Measurements from ENCODE around the gene MOBP.

MOBP gene

DNA sequence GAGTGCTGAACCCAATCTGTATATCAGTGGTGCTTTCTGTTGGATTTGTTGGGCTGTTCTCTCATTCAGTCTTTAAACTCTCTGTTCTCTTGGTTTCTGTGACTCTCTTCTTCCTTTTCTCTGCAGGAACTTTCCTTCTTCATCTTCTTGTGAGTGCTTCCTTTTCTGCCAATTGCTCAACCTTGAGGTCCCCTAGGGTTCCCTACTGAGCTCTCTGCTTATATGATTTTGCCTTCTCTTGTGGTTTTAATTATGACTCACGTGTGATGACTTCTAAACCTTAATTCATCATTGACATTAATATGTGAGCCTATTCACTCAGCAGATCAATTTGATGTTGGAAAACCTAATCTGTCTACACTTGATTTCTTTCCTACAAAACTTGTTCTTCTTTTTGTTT is 39.4 kb downstream of the MOBP start:
- H3K9me3 ChIP-seq: no peaks in the 10 kb centered on the region
- H3K27me3 ChIP-seq: peaks cover 39% of the 10 kb centered on the region
- H3K27ac ChIP-seq: no peak overlapping the region
- no peaks in the 10 kb centered on the region for H3K36me3 ChIP-seq
- H3K4me3 ChIP-seq (ENCODE audit: low read depth in 1 of 2, low read length in 1 of 2): no peak overlapping the region
- TF ChIP-seq, protein P1, sequence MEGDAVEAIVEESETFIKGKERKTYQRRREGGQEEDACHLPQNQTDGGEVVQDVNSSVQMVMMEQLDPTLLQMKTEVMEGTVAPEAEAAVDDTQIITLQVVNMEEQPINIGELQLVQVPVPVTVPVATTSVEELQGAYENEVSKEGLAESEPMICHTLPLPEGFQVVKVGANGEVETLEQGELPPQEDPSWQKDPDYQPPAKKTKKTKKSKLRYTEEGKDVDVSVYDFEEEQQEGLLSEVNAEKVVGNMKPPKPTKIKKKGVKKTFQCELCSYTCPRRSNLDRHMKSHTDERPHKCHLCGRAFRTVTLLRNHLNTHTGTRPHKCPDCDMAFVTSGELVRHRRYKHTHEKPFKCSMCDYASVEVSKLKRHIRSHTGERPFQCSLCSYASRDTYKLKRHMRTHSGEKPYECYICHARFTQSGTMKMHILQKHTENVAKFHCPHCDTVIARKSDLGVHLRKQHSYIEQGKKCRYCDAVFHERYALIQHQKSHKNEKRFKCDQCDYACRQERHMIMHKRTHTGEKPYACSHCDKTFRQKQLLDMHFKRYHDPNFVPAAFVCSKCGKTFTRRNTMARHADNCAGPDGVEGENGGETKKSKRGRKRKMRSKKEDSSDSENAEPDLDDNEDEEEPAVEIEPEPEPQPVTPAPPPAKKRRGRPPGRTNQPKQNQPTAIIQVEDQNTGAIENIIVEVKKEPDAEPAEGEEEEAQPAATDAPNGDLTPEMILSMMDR (IDR thresholded peaks at IDR 0.05): no peak
- no peaks in the 10 kb centered on the region for H3K4me1 ChIP-seq (ENCODE audit: control insufficient read depth in 1 of 2, insufficient read depth in 1 of 2, low read depth in 1 of 2, low read length in 1 of 2)

DNA sequence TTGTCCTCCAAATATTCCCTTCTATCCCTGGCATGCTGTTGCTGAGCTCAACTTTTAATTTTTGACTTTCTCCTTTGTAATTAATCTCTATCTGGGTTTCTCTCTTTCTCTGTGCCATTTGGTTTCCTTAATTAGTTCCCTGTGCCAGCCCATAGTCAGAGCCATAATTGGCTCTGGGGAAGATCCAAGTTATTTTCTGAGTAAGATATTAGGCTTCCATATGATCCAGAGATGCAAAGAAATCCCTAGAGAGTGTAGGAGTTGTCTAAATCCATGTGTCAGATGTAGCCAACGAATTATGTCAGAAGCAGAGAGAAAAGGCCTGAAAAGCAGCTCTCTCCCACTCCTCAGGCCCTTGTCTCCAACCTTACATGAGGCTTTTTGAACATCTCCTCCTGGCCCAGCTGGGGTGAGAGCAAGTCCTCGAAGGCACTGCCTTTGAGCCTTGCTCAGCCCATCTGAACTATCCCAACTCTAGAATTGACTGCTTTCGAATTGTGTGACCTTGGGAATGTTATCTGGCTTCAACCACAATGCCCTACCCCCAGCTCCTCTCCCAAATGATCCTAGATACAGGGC is 46.4 kb downstream of the MOBP start:
- Histone ChIP-seq H3K27me3 (no peaks in the 10 kb centered on the region), H3K4me3 (ENCODE audit: low read depth in 1 of 2, low read length in 1 of 2) (no peak overlapping the region), H3K27ac (no peak overlapping the region), H3K4me1 (ENCODE audit: control insufficient read depth in 1 of 2, insufficient read depth in 1 of 2, low read depth in 1 of 2, low read length in 1 of 2) (no peaks in the 10 kb centered on the region), H3K9me3 (no peaks in the 10 kb centered on the region), H3K36me3 (no peaks in the 10 kb centered on the region)
- TF ChIP-seq, protein P1 (IDR thresholded peaks at IDR 0.05): no peak

DNA sequence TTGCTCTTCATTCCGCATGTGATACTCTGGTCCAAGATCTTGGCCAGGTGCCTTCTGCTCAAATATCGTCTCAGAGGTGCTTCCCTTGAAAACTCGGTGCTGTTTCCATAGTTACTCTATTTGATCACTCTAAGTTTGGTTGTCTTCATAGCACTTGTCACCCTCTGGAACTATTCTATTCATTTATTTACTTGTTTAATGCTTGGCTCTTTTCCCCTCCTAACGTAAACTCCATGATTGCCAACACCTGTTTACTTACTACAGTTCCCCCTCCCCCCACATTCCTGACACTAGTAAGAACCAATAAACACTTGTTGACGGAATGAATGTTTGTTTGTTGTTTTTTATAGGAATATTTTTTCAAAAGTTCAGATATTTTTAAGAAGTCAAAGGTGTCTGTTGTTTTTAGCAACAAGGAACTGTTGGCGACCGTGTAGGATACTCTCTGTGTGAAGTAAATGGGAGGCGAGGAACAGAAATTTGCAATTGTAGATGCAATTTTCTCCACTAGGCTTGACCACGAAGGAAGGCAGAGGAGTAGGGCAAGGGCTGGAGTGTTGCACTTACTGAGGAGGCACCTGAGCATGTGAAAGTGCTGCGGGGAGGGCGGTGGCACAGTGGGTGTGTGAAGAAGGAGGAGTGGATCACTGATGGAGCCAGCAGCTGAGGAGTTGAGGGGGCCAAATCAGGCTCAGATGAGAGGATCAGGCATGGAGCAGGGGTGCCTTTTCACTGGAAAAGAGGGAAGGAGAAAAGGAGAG is 48.4 kb downstream of the MOBP start:
- Histone ChIP-seq H3K36me3 (no peaks in the 10 kb centered on the region), H3K27ac (no peak overlapping the region), H3K4me1 (ENCODE audit: control insufficient read depth in 1 of 2, insufficient read depth in 1 of 2, low read depth in 1 of 2, low read length in 1 of 2) (no peaks in the 10 kb centered on the region), H3K4me3 (ENCODE audit: low read depth in 1 of 2, low read length in 1 of 2) (no peak overlapping the region), H3K27me3 (no peaks in the 10 kb centered on the region), H3K9me3 (no peaks in the 10 kb centered on the region)
- TF ChIP-seq, protein P1 (IDR thresholded peaks at IDR 0.05): no peak

DNA sequence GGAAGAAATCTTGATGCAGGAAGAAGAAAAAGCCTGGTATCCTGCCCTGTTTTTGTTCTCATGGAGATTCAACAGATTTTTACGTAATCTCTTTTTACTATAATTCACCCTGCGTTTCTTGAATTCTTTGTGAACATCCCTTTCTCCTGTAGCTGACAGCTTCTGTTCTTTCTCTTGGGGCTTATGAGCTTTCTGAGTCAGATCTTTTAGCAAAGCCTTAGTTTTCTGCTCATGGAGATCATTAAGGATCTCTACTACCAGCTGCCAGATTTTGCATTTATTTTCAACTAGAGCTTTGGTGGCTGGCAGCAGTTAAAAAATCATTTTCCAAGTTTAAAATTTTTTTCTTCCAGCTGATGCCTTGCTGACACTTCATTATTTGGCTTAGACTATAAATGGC is 51.6 kb downstream of the MOBP start:
- H3K36me3 ChIP-seq: no peaks in the 10 kb centered on the region
- no peaks in the 10 kb centered on the region for H3K9me3 ChIP-seq
- TF ChIP-seq, protein P1 (IDR thresholded peaks at IDR 0.05): no peak
- H3K4me3 ChIP-seq (ENCODE audit: low read depth in 1 of 2, low read length in 1 of 2): no peak overlapping the region
- H3K27me3 ChIP-seq: no peaks in the 10 kb centered on the region
- no peaks in the 10 kb centered on the region for H3K4me1 ChIP-seq (ENCODE audit: control insufficient read depth in 1 of 2, insufficient read depth in 1 of 2, low read depth in 1 of 2, low read length in 1 of 2)
- no peak overlapping the region for H3K27ac ChIP-seq

DNA sequence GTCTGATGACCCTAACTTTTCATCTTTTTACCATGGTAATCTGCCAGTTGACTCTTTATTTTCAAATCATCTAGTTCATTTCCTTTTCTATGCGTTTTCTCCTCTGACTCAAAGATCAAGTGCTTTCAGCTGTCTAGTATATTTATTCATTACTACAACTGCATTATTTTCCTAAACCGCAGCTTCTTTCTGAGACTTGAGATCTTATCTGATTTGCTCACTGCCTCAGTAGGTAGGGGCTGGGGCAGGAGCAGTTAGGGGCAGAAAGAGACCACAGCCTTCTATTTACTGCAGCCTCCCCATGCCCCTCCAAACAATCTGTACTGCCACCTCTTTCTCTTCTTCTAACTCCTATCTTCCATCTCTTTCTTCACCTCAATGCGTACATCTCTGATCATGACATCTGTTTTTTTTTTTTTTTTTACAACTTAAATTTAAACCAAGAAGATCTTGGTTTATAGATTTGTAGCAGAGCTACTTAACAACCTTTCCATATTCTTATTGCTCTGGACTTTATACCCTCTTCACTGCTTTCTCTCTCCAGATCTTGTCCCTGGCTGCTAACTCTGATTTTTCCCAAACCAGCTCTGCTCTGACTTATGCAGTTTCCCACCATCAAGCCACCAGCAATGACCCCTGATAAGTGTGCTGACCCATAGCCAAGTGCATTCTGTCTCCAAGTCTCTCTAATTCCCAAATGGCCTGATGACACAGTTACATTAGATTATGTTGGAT is 52.2 kb downstream of the MOBP start:
- no peaks in the 10 kb centered on the region for H3K27me3 ChIP-seq
- TF ChIP-seq, protein P1 (IDR thresholded peaks at IDR 0.05): no peak
- H3K4me3 ChIP-seq (ENCODE audit: low read depth in 1 of 2, low read length in 1 of 2): no peak overlapping the region
- no peaks in the 10 kb centered on the region for H3K36me3 ChIP-seq
- no peaks in the 10 kb centered on the region for H3K4me1 ChIP-seq (ENCODE audit: control insufficient read depth in 1 of 2, insufficient read depth in 1 of 2, low read depth in 1 of 2, low read length in 1 of 2)
- H3K27ac ChIP-seq: no peak overlapping the region
- H3K9me3 ChIP-seq: no peaks in the 10 kb centered on the region

Measured in neutrophil (primary cell).